SK-N-DZ (cell line): ENCODE measurements around the gene BMP8A. TPM values are rescaled to one million over a fixed set of nuclear protein-coding genes. Genes with fewer than 3 reads are reported as not detected.
"Not testable (repeated sequence)": the region's sequence is repeated elsewhere in the genome, so short reads cannot be mapped to it uniquely, and the experiment has no call there.

ENCODE experiments used
- DNase-seq: peaks from one replicate; pipeline ENCODE4 v3.0.0-alpha.2; 2015; ENCODE audit warnings: low spot score
- polyA plus RNA-seq, 2 experiments: library from polyadenylated mRNA; depleted of rRNA; stranded (reverse); fragments of >200 nt; gene quantifications; 2 replicates each; pipeline ENCODE4 v1.2.3, GENCODE V29; 2014

BMP8A gene, protein sequence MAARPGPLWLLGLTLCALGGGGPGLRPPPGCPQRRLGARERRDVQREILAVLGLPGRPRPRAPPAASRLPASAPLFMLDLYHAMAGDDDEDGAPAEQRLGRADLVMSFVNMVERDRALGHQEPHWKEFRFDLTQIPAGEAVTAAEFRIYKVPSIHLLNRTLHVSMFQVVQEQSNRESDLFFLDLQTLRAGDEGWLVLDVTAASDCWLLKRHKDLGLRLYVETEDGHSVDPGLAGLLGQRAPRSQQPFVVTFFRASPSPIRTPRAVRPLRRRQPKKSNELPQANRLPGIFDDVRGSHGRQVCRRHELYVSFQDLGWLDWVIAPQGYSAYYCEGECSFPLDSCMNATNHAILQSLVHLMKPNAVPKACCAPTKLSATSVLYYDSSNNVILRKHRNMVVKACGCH
- 0.19 and 0.65 TPM in 2 replicates for polyA plus RNA-seq (2014; cell fraction: cytosol; rRNA removed)
- 0.10 and 0.21 TPM in 2 replicates for polyA plus RNA-seq (2014; cell fraction: nucleus; rRNA removed)

DNA sequence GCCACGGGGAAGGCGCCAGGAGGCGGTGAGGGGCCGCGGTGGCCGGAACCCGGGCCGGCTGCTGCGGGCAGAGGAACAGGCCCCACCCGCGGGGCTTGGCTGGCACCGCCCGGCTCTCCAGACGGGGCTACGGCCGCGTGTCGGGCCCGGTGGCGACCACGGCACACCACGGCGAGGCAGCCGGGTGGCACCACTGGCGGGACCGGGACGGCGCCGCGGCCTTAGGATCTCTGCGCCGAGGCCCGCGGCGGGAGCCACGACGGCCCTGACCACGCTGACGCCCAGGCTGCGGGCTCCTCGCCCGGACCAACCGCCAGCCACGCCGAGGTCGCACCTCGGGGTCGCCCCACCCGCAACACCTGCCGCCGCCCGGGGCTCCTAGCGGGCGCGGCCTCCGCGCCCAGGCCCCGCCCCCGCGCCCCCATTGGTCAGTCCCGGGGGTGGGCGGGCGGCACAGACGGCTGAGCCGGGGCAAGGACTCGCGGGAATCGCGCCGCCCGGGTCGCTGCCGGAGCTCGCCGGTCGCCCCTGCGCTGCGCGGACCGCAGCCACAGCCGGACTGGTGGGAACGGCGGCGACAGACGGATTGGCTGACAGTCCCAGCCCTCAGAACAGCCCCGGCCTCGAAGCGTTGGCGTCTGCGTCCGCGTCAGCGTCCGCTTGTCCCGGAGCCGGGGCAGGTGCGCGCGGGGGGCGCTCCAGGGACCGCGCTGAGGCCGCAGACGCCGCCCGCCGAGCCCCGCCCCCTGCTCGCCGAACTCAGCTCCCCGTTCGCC, at the start of gene BMP8A:
TSS of gene BMP8A (plus strand) at position 491 of the 776 bp plus-strand sequence. CDS start 356 bp downstream, outside the sequence.
- peak; percentile 49 for DNase-seq

DNA sequence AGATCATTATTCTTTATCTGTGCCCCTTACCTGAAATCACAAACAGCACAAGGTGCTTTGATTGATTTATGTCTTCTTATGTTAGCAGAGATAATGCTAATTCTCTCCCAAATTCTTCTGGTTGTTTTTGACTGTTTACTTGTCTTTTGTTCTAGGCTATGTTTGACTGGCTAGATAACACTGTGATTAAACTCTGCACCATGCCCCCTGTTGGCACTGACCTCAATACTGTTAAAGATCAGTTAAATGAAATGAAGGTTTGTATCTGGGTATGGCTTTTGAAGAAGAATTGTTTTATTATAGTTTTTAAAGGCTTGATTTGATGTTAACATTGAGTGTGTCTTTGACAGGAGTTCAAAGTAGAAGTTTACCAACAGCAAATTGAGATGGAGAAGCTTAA, 49.6 kb upstream of the BMP8A start:
- no peak for DNase-seq

DNA sequence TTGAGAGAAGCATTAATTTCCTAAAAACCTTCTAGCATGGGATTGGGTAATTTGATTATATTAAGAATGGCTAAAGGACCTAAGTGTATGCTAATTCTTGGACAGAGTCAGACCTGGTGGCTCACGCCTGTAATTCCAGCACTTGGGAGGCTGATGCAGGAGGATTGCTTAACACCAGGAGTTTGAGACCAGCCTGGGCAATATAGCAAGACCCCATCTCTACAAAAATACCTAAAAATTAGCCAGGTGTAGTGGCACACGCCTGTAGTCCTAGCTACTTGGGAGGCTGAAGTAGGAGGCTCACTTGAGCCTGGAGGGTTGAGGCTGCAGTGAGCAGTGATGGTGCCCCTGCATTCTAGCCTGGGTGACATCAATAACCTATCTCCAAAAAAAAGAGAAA, 45.9 kb upstream of the BMP8A start:
- DNase-seq = no peak

DNA sequence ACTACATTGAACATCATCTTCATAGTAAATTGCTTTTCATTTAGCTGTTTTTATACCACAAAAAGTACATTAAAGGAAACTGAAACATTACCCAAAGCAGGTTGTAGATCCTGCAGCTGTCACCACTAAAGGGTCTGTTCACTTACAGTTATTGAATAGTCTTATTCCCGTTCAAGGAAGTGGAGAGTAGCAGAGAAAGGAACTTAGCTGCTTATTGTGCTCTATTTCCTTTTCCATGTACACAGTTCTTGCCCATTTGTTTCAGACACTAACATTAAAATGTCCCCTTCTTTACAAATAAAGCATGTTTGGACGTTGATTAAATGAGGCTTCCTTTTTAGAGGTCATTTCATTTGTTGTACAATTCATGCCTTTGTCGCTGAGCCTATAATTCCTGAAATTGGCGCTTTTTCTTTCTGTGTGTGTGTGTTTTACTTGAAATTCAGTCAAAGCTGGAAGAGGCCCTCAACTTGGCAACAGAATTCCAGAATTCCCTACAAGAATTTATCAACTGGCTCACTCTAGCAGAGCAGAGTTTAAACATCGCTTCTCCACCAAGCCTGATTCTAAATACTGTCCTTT, 44.4 kb upstream of the BMP8A start:
- no peak for DNase-seq

DNA sequence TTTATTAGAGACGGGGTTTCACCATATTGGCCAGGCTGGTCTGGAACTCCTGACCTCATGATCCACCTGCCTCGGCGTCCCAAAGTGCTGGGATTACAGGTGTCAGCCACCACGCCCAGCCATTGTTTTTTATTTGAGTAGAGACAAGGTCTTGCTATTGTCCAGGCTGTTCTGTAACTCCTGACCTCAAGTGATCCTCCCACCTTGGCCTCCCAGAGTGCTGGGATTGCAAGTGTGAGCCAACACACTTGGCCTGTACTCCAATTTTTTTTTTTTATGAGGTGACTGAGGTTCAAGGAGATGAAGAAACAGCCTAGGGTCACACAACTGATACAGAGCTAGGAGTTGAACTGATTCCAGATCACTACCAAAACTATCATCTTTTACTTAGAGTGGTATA, 41.4 kb upstream of the BMP8A start:
- not testable (repeated sequence) for DNase-seq

DNA sequence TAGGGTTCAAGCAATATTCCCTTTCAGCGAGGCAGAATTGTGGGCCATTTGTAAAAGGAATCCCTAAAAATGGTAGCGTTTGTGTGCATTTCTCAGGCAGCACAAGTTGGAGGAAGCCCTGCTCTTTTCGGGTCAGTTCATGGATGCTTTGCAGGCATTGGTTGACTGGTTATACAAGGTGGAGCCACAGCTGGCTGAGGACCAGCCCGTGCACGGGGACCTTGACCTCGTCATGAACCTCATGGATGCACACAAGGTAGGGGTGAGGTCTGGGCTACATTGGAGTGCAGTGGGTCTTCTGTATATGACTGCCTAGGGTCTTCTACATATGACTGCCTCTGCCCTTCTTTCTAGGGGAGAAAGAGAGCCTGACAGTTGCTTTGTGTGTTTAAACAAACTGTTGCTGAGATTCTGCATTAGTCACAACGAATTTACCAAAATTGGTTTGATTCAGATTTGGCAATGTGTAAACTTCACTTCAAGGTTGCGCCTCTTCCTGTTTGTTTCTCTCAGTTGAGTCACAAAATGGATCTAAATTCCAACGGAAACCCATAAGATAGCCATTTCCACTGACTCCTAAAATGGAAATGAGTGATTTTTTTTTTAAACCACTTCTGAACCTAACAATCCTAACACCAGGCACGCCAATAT, 40.4 kb upstream of the BMP8A start:
- no peak for DNase-seq

DNA sequence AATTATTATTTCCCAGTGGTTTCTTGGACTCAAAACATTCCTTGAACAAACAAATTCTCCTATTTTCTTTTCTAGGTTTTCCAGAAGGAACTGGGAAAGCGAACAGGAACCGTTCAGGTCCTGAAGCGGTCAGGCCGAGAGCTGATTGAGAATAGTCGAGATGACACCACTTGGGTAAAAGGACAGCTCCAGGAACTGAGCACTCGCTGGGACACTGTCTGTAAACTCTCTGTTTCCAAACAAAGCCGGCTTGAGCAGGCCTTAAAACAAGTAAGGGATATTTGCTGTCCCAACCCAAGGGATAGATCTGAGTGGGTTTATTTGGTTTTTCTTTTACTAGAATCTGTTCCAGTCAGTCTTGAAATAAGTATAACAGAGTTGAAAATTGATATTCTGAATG, 39.4 kb upstream of the BMP8A start:
- DNase-seq = no peak

DNA sequence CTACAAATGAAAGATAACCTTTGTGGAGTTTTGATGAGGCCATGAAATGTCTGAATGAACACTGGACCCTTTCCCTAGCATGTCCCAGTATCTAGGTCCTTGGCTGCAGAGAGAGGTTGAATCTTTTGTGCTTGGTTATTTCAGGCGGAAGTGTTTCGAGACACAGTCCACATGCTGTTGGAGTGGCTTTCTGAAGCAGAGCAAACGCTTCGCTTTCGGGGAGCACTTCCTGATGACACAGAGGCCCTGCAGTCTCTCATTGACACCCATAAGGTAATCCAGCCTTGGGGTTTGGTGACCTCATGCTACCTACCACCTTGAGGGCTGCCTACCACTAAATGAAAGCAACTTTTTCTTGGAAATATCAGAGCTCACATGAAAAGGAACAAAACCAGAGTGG, 38.9 kb upstream of the BMP8A start:
- DNase-seq = no peak

DNA sequence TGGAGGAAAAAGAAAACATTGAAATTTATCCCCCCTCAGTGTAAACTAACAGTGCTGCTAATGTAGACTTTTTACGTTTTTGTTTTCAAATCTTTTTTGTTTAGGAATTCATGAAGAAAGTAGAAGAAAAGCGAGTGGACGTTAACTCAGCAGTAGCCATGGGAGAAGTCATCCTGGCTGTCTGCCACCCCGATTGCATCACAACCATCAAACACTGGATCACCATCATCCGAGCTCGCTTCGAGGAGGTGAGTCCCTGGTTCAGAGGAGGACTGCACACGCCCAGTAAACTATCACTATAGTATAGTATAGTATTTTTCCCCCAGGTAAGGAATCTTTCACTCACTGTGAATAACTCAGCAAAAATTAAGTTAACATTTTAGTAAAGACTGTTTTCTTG, 37.8 kb upstream of the BMP8A start:
- DNase-seq = no peak

DNA sequence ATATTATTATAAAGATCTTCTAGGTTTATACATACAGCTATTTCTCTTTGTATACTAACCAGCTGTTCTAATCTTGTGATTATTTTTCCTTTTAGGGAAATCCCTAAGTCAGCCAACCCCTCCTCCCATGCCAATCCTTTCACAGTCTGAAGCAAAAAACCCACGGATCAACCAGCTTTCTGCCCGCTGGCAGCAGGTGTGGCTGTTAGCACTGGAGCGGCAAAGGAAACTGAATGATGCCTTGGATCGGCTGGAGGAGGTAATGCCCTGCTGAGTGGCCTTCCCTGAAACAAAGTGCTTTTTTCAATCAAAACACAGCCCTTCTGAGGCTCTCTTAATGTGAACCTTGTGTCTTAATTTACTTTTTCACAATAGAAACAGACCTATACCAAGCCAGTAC, 32.4 kb upstream of the BMP8A start:
- no peak for DNase-seq

DNA sequence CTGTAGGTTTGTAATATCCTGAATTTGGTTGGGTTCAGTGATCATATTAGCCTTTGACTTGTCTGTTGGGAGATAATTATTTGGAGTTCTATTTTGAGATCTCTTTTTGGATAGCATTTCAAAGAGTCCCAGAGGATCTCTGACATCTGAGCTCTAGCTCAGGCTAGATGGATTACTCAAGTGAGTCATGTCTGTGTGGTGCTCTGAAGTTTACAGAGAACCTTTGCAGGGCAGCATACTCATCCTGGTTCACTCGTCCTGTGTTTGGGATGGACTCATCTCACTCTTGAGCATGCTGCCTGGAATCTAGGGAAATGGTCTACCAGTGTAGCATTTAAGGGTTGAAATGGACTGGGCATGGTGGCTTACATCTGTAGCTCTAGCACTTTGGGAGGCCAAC, 29.4 kb upstream of the BMP8A start:
- no peak for DNase-seq

DNA sequence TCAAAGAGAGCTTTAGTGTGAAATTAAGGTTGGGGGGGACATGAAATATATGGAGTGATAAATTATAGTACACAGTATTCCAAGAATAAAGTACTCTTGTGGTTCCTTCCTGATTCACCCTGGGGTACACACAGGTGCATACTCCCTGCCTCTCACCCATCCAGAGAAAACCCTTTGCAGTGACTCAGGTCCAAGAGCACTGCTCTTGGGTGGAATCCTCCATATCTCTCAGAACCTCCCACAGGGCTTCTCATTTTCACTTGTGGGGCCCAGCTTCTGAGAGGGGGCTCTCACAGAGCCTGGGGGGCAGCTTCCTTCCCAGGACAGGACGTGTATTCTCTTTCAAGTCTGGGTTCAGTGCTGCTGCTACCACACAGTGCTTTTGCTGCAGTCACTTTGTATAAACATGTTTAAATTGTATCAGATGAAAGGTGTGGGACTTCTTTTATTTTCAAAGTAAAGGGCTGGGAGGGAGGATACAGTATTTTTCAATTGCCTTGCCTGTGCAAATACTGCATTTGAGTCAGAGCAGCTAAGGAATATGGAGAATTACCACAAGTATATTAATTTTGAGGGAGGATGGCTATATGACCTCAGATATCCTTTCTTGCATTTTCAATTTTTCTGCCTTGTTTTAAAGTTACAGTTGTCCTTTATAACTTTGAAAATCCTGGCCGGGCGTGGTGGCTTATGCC, 24.9 kb upstream of the BMP8A start:
- DNase-seq = no peak

DNA sequence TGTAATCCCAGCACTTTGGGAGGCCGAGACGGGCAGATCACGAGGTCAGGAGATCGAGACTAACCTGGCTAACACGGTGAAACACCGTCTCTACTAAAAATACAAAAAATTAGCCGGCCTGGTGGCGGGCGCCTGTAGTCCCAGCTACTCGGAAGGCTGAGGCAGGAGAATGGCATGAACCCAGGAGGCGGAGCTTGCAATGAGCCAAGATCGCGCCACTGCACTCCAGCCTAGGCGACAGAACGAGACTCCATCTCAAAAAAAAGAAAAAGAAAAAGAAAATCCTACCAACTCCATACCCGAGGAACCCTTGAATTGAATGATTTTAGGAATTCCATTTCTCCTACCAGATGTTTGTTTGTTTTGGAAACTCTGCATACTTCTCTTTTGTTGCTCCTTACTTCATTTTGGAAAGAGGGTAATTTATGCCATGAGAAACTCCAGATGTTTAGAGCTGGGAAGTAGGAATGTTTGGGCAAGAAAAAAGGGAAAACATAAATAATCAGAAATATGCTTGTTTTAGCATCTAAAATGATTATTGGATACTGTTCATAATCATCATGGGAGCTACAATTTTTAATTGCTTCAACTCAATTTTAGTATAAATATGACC, 24.2 kb upstream of the BMP8A start:
- DNase-seq = not testable (repeated sequence)

DNA sequence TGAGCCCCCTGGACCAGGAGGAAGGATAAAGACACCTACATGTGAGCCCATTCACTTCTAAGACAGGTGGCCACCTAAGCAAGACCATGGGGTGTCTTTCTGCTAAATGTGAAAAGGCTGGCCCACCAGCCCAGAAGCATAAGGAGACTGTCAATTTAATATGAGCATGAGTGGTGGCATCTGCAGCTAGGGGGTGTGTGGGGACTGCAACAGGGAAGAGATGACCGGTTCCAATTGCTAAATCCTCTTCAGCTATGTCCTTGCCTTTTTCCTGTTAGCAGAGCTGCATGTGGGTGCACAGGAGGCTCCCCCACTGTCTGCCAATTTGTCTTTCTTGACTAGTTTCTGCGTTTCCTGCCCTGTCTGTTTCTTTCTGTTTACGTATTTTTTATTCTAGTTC, 22.3 kb upstream of the BMP8A start:
- no peak for DNase-seq

DNA sequence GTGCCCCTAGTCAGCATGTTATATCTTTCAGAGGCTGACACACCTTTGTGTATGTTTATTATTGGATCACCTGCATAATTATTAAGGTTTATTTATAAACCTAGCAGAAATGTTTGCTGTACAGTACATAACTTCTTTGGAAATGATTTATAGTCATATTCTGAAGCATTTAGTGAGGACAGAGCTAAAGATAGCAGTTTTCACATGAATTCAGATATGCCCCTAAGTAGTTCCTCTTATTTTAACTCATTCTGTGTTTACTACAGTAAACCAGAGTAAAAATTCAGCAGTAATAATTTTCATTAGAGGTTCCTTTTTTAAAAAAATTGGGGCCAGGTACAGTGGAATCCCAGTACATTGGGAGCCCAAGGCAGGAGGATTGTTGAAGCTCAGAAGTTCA, 21.4 kb upstream of the BMP8A start:
- DNase-seq = no peak

DNA sequence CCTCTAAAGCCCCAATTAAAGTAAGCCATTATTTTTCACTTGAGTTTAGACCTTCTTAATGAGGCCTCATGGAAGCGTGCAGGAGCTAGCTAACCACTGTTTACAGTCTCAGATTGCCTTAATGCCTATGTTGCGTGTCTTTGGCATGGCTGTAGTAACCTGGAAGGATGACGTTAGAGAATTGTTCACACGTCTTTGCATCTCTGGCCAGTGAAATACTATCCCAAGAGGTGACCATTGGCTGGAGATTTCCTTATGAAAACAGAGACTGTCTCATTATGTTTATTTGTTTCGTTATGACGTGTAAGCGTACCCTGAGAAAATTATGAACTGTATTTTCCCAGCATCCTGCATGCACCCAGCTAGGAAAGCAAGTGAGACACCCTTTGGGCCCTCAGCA, 18.6 kb upstream of the BMP8A start:
- DNase-seq = no peak

DNA sequence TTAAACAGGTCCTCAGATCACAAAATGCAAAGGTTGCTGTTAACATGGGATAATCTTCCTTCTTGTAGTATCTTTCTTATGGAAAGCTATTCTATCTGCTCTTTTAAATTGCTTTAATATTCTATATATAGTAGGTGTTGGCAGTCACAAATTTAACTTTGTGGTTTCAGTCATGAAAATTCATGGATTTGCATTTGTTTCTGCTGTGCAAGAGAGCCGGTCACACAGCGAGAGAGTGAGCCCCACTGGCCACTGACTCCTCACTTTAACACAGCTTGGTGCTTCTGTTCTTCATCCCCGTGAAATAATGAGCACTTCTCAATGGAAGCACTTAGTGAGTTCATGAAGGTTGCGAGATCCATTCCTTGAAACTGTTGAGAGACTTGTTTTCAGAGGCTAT, 18.1 kb upstream of the BMP8A start:
- no peak for DNase-seq

DNA sequence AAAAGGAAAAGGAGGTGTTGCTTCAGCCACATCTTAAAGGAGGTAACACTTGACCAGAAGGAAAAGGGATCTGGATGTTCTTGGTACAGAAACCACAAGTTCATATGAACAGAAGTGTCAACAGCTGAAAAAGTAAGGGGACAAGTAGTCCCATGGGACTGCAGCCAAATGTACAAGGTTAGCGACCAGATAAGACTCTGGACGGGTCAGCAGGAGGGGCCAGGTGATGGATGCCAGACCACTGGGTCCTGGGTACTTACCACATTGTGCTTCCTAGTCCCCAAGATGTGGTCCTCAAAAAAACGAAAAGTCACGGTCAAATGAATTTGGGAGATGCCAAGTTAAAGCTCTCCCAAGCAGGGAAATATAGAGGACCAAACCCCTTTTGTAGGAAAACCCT, 16.6 kb upstream of the BMP8A start:
- DNase-seq = no peak

DNA sequence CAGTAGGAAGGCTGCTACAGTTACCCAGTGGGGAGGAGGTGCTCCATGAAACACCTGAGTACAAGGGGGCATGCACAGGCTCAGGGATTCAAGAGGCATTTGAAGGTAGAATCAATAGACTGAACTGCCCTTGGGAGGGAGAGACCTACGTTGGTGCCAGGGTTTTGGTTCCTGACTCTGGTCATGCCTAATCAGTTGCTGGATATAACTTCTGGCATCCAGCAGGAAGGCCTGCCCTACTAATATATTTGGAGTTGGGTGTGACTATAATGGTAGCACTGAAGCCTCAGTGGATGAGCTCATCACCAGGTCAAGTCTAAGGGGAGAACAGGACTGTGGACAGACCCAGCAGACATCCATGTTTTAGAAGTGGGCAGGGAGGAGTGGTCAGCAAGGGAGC, 15.9 kb upstream of the BMP8A start:
- not testable (repeated sequence) for DNase-seq

DNA sequence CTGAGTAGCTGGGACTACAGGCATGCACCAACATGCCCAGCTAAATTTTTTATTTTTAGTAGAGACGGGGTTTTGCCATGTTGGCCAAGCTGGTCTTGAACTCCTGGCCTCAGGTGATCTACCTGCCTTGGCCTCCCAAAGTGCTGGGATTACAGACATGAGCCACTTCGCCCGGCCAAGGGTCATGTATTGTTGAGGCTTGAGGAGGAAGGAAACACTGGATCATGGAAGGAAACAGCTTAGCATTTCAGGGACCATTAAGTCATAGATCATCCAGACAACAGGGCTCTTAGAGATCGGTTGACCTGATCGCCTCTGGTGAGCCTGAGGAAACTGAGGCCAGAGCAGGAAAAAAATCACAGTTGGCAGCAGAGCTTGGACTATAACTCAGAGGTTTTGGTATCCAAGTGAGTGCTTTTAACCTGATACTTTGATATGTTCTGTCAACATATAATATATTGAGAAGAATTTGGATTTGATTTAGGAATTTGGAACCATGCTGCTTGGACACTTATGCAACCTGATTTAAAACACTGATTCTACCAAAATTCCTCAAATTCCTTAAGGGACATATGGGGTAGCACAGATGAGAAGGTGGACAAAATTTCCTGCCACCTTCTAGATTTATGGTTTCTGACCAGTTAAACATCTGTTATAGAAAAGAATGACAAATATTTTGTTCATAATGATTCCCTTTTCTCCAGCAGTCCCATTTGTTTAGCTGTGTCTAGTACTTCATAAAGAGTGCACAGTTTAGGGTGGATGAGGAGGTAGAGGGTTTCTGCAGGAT, 13.1 kb upstream of the BMP8A start:
- DNase-seq = no peak
